Ovary (tissue), 3 donors: Measurements from ENCODE around the gene NXT1.

Source experiments
- CTCF ChIP-seq, 3 donors: fragments of 450-650 bp in 2 of 3; fragments of 200-600 bp in 1 of 3; IDR thresholded peaks; one replicate each; pipeline versions ENCODE4 v1.5.1 to v1.8.0; 2016 to 2022; ENCODE audit warnings: antibody characterized with exemption in 3 of 3, mild to moderate bottlenecking in 1 of 3
- EP300 ChIP-seq: sonication (generic); formaldehyde crosslinking; IDR thresholded peaks from one replicate; pipeline ENCODE4 v1.6.1; 2017; ENCODE audit warnings: antibody characterized with exemption
- POLR2A ChIP-seq: fragments of 450-650 bp; IDR thresholded peaks from one replicate; pipeline ENCODE4 v1.6.1; 2017; ENCODE audit warnings: antibody characterized with exemption, mild to moderate bottlenecking, moderate library complexity
- donor health status: DM: no; HTN: no; CAD: no.

- no peak for TF ChIP-seq CTCF (IDR thresholded peaks at IDR 0.05)
- no peak for TF ChIP-seq POLR2A
- no peak for TF ChIP-seq EP300
These were observed 23.9 kb downstream of the NXT1 start for GRCh38 chr20:23374441-23374840.
